Gastrocnemius medialis (tissue), 4 donors: ENCODE measurements around the gene TGFBRAP1.

ENCODE experiments used
- POLR2A ChIP-seq, 2 donors: fragments of 450-650 bp; IDR thresholded peaks; one replicate each; pipeline ENCODE4 v1.6.1; 2017; ENCODE audit warnings: antibody characterized with exemption in 2 of 2, mild to moderate bottlenecking in 2 of 2, moderate library complexity in 2 of 2
- TF ChIP-seq, protein P1 (sequence below), 5 experiments: fragments of 450-650 bp in 3 of 5; fragments of 200-600 bp in 2 of 5; sonication (generic) in 2 of 5; IDR thresholded peaks in 4 of 5; conservative IDR thresholded peaks in 1 of 5; 1 replicate in 4 of 5; 2 replicates in 1 of 5; pipeline ENCODE4 v1.5.1; 2016 to 2019; ENCODE audit warnings: antibody characterized with exemption in 5 of 5, mild to moderate bottlenecking in 3 of 5, moderate library complexity in 3 of 5

DNA sequence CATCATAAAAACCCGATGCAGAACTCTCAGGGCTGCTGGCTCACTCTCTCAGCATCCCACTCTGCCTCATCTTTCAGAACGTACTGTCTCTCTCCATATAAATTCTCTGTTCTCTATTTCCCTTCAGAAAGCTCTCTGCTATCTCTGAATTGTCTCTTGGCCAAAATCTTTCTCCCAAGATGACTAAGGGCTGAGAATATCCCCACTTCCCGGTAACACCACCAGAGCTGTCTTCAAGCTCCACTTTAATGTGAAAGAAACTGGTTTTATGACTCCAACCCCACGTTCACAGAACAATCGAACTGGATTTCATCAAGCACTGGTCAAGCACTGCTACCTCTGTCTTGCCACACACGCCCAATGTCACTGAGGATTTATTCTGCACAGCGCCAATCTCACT, 22.4 kb downstream of the TGFBRAP1 start:
- TF ChIP-seq, protein P1, sequence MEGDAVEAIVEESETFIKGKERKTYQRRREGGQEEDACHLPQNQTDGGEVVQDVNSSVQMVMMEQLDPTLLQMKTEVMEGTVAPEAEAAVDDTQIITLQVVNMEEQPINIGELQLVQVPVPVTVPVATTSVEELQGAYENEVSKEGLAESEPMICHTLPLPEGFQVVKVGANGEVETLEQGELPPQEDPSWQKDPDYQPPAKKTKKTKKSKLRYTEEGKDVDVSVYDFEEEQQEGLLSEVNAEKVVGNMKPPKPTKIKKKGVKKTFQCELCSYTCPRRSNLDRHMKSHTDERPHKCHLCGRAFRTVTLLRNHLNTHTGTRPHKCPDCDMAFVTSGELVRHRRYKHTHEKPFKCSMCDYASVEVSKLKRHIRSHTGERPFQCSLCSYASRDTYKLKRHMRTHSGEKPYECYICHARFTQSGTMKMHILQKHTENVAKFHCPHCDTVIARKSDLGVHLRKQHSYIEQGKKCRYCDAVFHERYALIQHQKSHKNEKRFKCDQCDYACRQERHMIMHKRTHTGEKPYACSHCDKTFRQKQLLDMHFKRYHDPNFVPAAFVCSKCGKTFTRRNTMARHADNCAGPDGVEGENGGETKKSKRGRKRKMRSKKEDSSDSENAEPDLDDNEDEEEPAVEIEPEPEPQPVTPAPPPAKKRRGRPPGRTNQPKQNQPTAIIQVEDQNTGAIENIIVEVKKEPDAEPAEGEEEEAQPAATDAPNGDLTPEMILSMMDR (IDR thresholded peaks at IDR 0.05 in 4 of 5, conservative IDR thresholded peaks at IDR 0.05 in 1 of 5): no peak
- no peak for TF ChIP-seq POLR2A (IDR thresholded peaks at IDR 0.05)
